Activated gamma-delta T cell treated with Interleukin-2 at 50 U/mL for 16 hours (primary cell): ENCODE results near the gene AGER.
"Not testable (repeated sequence)": the region's sequence is repeated elsewhere in the genome, so short reads cannot be mapped to it uniquely, and the experiment has no call there.

Source experiments
- DNase-seq: peaks from one replicate; pipeline ENCODE4 v3.0.0-alpha.2; 2020

AGER gene

DNA sequence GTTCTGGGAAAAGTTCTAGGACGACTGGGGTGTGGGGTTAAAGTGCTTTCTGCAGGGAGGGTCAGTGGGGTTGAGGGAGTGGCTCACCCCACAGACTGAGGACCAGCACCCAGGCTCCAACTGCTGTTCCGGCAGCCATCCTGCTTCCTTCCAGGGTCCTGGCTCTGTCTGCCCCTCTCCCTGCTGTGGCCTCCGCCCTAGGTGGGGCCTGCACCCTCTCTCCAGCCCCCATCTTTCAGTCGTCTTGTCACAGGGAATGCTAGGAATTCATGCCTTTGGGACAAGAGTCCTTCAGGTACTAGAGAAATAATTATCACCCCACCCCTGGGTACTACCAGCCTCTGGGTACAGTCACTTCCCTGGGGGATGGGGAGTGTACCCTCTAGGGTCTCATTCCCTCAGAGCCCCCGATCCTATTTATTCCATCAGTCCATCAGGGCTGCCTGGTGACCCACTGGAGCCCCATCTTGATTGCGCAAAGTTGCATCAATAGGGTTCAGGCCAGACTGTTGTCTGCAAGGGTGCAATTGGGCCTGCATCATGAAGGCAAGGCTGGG is at the start of gene AGER:
AGER (minus strand) TSS at position 170 of the 557 bp plus-strand sequence; CDS start at position 139, 31 bp downstream.
- no peak for DNase-seq

DNA sequence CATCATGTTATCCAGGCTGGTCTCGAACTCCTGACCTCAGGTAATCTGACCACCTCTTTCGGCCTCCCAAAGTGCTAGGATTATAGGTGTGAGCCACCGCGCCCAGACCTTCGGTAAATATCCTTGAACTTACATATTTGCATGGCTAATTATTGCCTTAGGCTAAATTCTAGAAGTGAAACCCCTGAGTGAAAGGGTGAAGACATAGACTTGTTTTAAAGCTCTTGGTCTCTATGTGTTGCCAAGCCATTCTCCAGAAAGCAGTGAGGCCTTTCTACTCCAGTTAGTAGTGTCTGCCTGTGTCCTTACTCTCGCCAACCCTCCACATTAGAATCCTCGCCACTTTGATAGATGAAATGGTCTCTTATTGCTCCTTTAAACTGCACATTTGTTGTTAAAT is 42.4 kb upstream of the AGER start:
- DNase-seq, result no peak

DNA sequence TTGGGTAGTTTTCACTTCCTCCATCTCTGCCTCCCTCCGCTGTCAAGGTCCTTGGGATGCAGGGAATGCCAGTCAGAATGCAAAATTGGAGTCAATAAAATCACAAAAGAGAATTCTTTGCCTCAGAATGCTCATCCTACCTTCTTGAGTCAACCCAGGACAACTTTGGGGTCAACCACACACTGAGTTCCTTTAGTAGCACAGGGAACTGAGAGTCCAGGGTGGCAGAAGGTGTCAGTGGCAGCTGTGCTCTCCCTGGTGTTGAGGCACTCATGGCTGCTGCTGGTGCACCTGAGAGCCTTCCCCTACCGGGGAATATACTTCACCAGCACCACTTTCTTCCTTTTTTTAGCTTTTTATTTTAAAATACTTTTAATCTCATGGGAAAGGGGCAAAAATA is 40.6 kb upstream of the AGER start:
- no peak for DNase-seq

DNA sequence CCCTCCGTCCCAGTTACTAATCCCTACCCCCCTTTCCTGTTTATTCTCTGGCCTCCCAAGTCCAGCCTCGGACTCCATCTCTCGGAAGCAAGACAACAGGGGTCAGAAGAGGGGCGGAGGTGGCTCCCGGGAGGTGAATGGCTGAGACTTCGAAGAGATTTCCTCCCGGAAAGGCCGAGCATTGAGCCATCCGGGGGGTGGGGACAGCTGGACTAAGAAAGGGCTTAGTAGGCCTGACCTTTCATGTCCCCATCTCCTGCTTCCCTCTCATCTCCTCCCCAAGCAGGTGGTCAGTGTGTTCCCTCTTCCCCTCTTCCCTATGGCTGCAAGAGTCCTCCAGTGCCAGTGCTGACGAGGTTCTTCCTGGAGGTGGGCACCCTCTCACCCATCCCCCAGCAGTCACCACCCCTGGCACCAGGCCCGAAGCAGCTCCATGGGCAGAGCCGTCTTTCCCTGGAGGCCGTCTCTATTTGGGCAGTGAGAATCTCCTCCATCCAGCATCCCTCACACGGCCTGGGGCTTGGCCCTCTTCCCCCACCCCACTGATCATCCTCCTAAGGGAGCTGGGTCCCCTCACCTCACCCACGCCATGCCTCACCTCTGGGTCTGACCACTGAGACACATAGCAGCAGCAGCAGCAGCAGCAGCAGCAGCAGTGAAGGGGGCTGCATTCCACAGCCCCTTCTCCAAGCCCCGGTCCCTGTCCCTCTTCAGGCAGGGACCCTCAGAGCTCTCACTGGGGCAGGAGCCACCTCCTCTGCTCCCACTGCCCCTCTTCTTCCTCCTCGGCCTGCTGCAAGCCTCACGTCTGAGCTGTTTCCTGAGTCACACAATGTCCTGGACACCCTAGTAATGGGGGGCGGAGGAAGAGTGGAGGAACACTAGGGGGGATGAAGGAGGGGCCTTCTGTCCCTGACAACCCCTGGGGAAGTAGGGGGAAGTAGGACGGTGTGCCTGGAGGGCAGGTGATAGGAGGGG is 39.5 kb upstream of the AGER start, which contains the start of gene NOTCH4:
NOTCH4 (minus strand) TSS at position 810 of the 978 bp plus-strand sequence; CDS start at position 671, 139 bp downstream.
- no peak for DNase-seq

DNA sequence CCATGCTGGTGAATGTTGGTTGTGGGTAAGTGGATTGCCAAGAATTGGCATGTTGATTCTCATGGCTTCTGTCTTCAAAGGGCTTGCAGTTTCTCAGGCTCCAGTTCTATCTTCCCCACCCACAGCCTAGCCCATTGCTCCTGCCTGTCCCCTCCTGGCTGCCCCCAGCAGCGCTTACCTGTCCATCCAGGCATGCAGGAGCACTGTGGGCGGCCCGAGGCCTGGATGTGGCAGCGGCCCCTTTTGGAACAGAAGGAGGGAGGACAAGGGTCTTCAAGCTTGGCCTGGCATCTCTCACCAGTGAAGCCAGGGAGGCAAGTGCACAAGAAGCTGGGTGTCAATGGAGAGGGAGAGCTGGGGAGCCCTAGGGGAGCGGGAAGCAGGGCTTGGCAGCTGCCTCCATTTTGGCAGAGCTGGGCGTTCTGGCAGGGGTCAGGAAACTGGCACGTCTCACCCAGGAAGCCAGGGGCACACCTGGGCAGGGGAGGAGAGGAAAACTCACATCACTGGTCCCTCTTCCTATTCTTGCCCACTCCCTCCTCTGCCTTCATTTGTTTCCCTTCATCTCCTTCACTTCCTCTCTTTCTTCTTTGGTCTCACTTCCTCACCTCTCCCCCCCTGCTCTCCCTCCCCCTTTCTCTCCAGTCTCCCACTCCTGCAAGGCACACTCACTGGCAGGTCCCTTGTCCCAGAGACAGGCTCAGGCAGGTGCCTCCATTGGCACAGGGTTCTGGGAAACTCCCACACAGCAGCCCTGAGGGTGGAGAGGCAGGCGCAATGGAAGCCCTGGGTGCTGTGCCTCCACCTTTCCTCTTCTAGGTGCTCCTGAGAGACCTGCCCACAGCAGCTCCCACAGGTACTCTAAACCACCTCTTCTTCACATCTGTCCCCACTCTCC is 38.5 kb upstream of the AGER start:
- DNase-seq, result no peak

DNA sequence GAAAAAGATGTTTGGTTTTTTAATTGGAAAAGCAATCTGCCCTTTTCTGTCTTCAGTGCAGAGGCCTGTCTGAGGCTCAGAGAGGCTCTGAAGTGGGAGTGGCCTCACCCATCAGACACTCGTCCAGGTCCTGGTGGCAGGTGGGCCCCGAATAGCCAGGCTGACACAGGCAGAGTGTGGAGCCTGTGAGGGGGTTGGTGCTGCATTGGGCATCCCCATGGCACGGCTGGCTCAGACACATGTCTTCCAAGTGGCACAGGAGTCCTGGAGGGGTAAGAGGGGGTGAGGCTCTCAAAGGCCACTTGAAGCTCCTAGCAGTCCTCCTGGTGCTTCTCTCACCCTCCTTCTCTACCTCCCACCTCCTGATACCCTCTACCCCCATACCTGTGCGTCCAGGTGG is 36.0 kb upstream of the AGER start:
- DNase-seq, result no peak

DNA sequence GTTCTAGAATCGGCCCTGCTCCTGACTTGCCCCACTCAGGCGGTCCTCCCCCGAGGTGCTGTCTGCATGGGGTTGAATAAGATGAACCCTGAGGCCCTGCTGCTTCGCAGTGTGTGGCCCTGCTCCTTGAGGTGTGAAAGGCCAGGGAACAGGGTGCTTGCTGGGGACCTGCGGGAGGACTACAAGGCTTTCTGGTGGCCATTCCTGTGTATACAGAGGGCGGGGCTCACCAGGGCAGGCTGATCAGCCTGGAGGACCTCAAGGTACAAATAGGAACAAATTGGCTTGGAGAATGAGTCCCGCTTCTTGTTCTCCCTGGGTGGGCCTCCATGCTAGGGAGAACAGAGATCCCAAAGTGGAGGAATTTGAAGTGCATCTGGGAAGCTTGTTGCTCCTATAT is 34.1 kb upstream of the AGER start:
- no peak for DNase-seq

DNA sequence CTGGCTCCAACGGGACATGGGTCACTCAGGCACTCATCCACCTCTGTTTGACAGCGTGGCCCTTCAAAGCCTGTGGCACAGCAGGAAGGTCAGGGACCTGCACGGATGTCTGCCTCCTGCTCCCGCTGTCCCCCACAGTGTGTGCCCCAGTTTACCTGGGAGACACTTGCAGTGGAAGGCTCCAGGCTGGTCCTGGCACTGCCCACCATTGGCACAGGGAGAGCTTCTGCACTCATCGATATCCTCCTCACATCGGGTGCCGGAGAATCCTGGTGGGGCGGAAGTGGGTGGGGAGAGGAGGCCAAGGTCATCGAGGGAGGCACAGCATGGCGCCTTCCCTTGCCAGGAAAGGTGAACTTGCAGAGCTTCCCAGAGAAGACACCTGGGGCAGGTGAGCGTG is 32.9 kb upstream of the AGER start:
- DNase-seq, result no peak

DNA sequence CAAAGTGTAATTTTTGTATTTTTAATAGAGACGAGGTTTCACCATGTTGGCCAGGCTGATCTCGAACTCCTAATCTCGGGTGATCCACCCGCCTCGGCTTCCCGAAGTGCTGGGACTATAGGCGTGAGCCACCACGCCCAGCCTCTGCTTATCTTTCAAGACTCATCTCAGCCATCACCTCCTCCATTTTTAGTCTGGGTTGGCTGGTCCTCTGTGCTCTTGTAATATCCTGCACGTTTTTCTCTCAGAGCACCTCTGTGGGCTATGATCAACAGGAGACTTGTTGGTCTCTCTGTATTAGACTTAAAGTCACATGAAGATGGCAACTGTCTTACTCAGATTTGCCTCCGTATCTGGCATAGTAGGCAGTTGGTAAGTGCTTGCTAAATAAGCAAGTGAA is 32.2 kb upstream of the AGER start:
- DNase-seq, result no peak

DNA sequence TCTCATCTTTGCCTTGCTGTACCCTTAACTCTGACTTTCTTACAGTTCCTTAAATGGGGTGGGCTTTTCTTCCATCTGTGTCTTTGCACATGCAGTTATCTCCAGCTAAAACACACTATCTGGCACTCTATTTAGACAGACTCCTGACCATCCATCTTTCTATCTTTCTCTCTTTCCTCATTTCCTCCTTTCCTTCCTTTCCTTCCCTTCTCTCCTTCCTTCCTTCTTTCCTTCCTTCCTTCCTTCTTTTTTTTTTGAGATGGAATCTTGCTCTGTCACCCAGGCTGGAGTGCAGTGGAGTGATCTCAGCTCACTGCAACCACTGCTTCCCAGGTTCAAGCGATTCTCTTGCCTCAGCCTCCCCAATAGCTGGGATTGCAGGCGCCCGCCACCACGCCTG is 31.6 kb upstream of the AGER start:
- no peak for DNase-seq

DNA sequence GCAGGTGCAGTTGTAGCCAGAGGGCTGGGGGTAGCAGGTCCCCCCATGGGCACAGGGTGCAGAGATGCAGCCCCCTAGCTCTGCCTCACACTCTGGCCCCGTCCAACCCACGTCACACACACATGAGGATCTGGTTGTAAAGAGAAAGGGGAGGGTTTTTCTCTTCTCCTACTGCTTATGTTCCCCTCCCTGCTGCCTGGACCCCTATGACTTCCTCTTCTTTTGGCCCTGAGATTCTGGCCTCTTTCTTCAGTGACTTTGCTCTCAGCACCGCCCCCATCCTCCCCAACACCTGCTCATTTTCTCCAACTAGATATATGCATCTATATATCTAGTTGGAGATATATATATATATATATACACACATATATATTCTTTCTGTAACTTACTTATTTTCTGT is 30.1 kb upstream of the AGER start:
- DNase-seq, result no peak

DNA sequence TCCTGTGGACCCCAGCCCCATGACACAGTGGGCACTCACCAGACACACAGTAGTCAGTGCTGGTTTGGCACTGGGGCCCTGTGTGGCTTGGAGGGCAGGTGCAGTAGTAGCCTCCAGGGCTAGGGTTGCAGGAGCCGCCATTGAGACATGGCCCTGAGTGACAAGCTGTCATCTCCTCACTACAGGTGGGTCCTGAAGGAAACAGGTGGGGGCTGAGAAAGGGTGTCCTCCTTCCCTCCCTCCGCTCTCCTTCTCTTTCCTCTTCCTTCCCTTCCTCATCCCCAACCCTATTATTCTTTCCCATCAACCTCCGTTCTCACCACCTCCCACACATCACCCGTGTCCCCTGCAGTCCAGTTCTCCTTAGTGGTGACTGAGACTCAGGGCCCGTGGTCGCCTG is 29.6 kb upstream of the AGER start:
- DNase-seq, result no peak

DNA sequence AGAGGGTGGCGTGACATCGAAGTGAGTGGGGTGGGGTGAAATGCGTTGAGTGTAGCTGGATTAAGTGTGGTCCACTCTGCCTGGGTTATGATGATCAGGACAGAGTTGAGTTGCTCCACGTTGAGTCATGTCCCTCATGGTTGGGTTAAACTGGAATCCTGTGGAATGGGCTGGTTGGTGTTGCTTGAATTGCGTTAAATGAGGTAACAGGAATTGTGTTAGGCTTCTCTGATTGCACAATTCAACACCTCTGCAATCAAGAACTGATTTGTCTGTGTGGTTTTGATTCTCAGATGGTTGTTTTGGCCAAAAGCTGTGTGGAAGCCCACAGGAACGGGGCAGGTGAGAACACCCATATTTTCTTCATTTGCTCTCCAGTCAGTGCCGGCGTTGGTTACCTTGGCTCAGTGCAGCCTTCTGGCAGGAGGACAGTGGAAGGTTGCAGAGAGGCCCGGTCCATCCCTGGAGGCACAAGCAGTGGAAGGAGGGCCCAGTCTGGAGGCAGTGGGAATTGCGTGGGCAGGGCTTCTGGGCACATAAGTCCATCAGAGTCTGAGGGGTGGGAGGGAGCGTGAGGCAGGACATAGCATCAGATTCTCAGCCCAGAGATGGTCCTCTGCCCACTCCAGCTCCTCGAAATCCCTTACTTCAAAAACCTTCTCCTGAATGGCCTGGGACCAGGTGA is 28.2 kb upstream of the AGER start:
- DNase-seq, result no peak

DNA sequence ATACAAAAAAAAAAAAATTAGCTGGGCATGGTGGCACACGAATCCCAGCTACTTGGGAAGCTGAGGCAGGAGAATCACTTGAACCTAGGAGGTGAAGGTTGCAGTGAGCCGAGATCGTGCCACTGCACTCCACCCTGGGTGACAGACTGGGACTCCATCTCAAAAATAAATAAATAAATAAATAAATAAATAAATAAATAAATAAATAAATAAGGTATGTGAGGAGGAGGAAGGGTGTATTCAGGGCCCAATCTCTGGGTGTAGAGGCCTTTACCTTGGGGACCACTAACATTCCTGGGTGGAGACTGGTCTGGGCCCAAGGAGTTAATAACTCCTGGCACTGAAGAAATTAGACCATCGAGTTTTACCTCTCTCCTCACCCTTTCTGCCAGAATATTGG is 27.4 kb upstream of the AGER start:
- not testable (repeated sequence) for DNase-seq

DNA sequence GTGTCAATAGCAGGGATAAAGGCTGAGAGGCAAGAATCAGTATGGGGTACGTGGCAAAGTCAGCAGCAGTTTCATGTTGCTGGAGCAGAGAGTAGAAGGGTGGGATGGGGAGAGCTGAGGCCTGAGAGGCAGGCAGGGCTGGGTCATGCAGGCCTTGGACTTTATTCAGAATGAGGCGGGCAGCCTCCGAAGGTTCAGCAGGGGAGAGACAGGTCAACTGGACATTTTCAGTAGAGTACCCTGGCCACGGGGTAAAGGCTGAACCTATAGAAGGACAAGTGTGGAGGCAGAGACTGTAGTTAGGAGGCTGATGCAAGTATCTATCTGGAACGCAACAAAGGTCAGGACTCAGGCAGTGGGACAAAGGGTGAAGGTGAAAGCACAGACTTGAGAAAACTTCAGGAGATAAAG is 26.1 kb upstream of the AGER start:
- no peak for DNase-seq

DNA sequence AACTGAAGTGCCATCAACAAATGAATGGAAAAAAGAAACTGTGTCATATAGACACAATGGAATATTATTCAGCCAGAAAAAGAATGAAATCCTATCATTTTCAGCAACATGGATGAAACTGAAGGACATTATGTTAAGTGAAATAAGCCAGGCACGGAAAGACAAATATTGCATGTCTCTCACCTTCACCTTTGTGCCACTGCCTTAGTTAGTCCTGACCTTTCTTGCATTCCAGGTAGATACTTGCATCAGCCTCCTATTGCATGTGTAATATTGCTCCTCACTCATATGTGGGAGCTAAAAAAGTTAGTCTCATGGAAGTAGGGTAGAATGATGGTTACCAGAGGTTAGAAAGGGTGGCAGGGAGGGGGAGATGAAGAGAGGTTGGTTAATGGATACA is 24.9 kb upstream of the AGER start:
- DNase-seq, result no peak

DNA sequence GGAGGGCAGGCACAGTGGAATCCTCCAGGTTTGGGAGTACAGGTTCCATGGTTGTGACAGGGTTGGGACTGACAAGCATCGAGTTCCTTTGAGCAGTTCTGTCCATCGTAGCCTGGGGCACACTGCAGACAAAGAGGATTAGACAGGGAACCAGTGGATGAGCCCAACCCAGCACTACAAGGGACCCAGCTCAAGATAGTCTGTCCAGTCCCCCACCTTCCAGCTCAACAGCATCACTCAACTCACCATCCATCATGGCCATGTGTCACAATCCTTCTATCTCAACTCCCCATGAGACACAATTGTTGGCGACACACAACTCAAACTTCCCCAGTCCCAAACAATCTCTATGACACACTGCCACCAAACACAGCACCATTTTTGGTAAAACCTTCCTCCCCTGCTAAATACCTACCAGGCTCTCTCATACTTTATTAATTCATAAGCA is 20.2 kb upstream of the AGER start:
- no peak for DNase-seq

DNA sequence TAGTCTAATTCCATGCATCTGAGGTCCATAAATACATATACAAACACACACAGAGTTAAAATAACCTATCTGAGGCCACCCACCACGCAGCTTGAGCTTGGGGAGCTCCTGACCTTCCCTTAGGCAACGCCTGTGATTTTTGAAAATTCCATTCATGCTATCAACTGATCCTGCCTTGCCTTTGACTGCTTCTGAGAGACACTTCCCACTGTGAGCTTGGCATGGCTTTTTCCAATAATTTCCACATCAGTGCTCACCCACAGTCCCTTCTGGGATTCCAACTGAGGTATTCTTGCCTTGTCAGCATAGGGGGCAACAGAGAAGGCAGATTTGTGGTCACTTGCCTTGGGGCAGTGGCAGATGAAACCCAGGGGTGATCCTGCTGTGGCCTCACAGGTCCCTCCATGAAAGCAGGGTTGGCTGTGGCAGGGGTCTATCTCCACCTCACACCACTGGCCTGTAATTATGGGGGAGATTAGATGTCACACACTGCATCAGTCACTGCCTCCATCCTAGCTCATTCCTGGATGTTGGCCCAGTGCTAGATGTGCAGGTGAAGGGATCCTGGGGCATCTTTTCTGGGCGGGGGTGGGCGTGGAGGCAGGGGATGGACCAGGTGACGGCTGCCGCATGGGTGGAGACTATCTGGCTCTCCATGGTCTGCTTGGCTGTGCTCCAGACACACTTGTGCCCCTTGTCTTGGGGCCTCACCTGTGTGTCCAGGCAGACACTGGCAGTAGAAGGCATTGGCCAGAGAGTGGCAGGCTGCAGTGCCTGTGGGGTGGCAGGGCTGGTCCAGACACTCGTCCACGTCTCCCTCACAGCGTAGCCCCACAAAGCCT is 19.6 kb upstream of the AGER start:
- no peak for DNase-seq

DNA sequence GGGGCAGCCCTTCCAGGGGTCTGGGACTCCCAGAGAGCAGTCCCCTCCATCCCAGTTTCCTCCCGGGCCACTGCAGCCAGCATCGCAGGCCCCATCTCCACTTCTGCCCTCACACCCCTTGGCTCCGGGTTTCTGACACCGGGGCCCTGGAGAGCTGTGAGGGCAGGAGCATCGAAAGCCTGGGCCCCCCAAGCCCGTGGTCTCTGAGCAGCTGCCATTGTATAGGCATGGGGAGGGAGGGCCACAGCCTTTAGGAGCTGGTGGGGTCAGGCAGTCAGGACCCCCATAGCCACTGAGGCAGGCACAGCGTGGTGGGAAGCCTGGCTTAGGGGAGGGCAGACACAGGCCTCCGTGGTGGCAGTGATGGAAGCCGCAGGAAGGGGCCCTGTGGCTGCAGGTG is 18.1 kb upstream of the AGER start:
- no peak for DNase-seq

DNA sequence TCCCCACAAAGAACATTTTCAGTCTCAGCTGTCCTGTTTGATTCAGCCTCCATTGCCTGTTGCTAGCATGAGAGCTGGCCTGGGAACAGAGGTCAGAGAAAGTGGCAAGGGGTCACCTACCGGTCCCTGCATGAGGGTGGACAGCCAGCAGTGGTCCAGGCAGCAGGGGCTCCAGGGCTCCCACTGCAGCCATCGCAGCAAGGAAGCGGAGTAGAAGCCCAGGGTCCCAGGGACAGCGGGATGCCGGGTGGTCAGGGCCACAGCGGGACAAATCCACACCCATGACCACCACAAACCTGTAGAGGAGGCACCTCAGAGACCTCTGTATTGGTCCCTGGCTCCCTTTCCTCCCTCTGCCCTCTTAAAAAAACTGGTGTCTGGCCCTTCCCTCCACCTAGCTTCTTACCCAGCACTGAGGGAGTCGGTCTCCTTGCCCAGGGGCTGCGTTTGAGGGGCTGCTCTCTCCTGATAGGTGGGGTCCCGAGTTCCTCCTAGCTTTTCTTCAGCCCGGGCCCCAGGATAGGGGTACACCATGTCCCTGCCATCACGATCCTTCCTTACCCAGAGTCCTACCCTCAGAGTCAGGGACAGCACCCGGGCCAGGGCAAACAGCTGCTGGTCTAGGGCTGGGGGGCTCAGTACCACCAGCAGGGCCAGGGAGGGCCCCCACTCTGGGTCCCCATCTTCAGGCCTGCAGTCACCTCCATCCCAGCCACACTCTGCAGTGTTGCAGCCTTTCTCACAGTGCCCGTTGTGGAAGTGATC is 16.8 kb upstream of the AGER start:
- DNase-seq, result no peak

DNA sequence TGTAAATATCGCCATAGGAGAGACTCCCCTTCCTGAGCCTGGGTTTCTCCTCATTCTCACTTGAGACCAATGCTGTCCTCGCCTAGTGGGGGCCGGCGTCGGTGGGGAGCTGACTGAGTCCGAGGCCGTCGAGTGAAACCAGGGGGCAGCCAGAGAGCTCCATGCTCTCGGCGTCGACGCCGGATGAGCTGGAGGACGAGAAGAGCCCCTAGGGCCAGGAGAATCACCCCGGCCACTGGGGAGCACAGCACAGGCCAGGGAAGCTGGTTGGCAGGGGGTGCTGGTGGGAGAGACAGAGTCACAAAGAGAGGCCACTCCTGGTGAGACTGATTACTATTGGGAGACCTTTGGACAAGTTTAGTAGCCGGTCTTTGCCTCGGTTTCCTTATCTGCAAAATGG is 14.8 kb upstream of the AGER start:
- no peak for DNase-seq
